ENCODE data around the gene RP2. TPM values are rescaled to one million over a fixed set of nuclear protein-coding genes. Genes with fewer than 3 reads are reported as not detected.

The RP2 gene
- total RNA-seq, 1 experiment from 2014 or later = 5.1 TPM

DNA sequence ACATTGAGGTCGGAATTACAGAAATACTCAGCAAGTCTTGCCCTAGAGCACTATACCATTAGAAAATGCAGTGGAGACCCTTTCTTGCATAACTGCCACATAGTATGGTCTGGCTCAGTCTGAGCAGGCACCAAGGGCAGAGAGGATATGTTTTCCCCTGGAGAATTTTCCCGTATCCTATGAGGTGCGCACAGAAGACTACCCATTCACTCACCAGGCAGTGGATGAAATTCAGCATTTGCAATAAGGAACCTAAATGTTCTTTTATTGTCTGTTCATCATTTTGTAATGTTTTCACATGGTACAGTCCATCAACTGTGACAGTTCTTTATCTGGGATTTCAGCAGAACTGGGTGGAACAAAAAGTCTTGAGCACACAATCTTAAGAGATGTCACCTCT, 90.9 kb downstream of the RP2 start:
- no peak overlapping the region for H2AFZ ChIP-seq (ENCODE audit: low read length)
- no peak overlapping the region for H4K8ac ChIP-seq (replicated peaks; ENCODE audit: insufficient read length, low read depth, low read length)
- H2BK15ac ChIP-seq (ENCODE audit: low read depth, low read length) = no peak overlapping the region
- H3K18ac ChIP-seq (ENCODE audit: insufficient read length, low read depth, low read length) = no peak overlapping the region
- H3T11ph ChIP-seq (ENCODE audit: low read length) = no peak overlapping the region
- H3K79me1 ChIP-seq (ENCODE audit: insufficient read depth, low read depth, low read length, poor library complexity, severe bottlenecking) = no peaks in the 10 kb centered on the region
- no peaks in the 10 kb centered on the region; the same call in 1 of the 2 replicates for H3K27me3 ChIP-seq (ENCODE audit: insufficient read depth, low read length)
- H3K4me2 ChIP-seq (ENCODE audit: insufficient read depth, insufficient read length, low read length) = no peak overlapping the region
- Mint-ChIP-seq H3K36me3 (ENCODE audit: insufficient read depth in 1 of 3, low read depth in 3 of 3) (peaks cover 0 to 6% (median 5%) of the 10 kb centered on the region in 3 experiments; a peak in 6 of 7 replicates), H3K27me3 (ENCODE audit: low read depth) (no peaks in the 10 kb centered on the region), H3K9me3 (peaks cover 49 to 63% of the 10 kb centered on the region in 2 experiments), H3K4me1 (peaks cover 8 to 10% of the 10 kb centered on the region in 2 experiments; a peak in 2 of 4 replicates), H3K27ac (no peak overlapping the region), H3K4me3 (no peak overlapping the region)
- no peak overlapping the region for H2BK5ac ChIP-seq (ENCODE audit: insufficient read length, low read length)
- H3K23me2 ChIP-seq (ENCODE audit: insufficient read length, low read depth, low read length, poor library complexity, severe bottlenecking) = no peaks in the 10 kb centered on the region
- H3K27ac ChIP-seq (ENCODE audit: insufficient read length, low read depth, low read length) = no peak overlapping the region
- TF ChIP-seq, protein P1, sequence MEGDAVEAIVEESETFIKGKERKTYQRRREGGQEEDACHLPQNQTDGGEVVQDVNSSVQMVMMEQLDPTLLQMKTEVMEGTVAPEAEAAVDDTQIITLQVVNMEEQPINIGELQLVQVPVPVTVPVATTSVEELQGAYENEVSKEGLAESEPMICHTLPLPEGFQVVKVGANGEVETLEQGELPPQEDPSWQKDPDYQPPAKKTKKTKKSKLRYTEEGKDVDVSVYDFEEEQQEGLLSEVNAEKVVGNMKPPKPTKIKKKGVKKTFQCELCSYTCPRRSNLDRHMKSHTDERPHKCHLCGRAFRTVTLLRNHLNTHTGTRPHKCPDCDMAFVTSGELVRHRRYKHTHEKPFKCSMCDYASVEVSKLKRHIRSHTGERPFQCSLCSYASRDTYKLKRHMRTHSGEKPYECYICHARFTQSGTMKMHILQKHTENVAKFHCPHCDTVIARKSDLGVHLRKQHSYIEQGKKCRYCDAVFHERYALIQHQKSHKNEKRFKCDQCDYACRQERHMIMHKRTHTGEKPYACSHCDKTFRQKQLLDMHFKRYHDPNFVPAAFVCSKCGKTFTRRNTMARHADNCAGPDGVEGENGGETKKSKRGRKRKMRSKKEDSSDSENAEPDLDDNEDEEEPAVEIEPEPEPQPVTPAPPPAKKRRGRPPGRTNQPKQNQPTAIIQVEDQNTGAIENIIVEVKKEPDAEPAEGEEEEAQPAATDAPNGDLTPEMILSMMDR (conservative IDR thresholded peaks at IDR 0.05) = no peak
- DNase-seq = no peak
- H3K9me3 ChIP-seq (ENCODE audit: control insufficient read depth, low read depth, low read length) = peaks cover 30% of the 10 kb centered on the region
- H3K9ac ChIP-seq (ENCODE audit: extremely low read depth, insufficient read length, low read length) = no peak overlapping the region
- no peak overlapping the region for H3K14ac ChIP-seq (ENCODE audit: insufficient read depth, low read length)
- H4K91ac ChIP-seq (ENCODE audit: insufficient read length, low read depth, low read length) = no peak overlapping the region
- H2BK120ac ChIP-seq (ENCODE audit: low read depth, low read length, poor library complexity, severe bottlenecking) = no peak overlapping the region
- WGBS (ENCODE audit: extremely low coverage, insufficient read length, low lambda C conversion rate) = no CpG with 5 or more reads among the region's 3 CpGs
- H4K5ac ChIP-seq (ENCODE audit: insufficient read length, low read depth, low read length) = no peak overlapping the region
- H2BK12ac ChIP-seq (ENCODE audit: insufficient read length, low read depth, low read length) = no peak overlapping the region
- H3K79me2 ChIP-seq (ENCODE audit: insufficient read depth, low read length) = peaks cover 10% of the 10 kb centered on the region; the same call in 1 of the 2 replicates
- H2AK5ac ChIP-seq (ENCODE audit: insufficient read length, low read length) = no peak overlapping the region
- no peak overlapping the region for H2BK20ac ChIP-seq (ENCODE audit: low read depth, low read length, poor library complexity, severe bottlenecking)
- no peak overlapping the region for H3K23ac ChIP-seq (ENCODE audit: insufficient read length, low read depth, low read length)
- H3K56ac ChIP-seq (ENCODE audit: insufficient read length, low read depth, low read length) = no peak overlapping the region
- H3K4me1 ChIP-seq (ENCODE audit: insufficient read depth, low read length) = no peaks in the 10 kb centered on the region; the same call in 1 of the 2 replicates
- H3K4ac ChIP-seq (ENCODE audit: low read depth, low read length) = no peak overlapping the region
- H4K20me1 ChIP-seq (ENCODE audit: control insufficient read depth, insufficient read depth, insufficient read length) = peaks cover 2% of the 10 kb centered on the region

Data from H9 (cell line).